Neuronal stem cell (in vitro differentiated cells): ENCODE data around the gene GATAD2A.
A peak's percentile ranks its signal among the peaks of the same experiment; 100 is the strongest.
"Not testable (repeated sequence)": the region's sequence is repeated elsewhere in the genome, so short reads cannot be mapped to it uniquely, and the experiment has no call there.

Experiments
- DNase-seq: peaks from one replicate; pipeline ENCODE4 v3.0.0-alpha.2; 2013; ENCODE audit warnings: low spot score
- H2AFZ ChIP-seq: one replicate; pipeline ENCODE4 v1.6.1; 2013; ENCODE audit warnings: mild to moderate bottlenecking, low read length, inconsistent platforms
- H2AK5ac ChIP-seq: 2 replicates; pipeline ENCODE4 v1.6.1; 2013; ENCODE audit warnings: low read depth, mild to moderate bottlenecking, inconsistent platforms, low read length, moderate library complexity, mixed read lengths
- H2BK120ac ChIP-seq: 2 replicates; pipeline ENCODE4 v1.6.1; 2013; ENCODE audit warnings: low read depth, mild to moderate bottlenecking, inconsistent platforms, low read length, moderate library complexity, mixed read lengths
- H2BK12ac ChIP-seq: one replicate; pipeline ENCODE4 v1.6.1; 2013; ENCODE audit warnings: low read length, inconsistent platforms
- H2BK15ac ChIP-seq: 2 replicates; pipeline ENCODE4 v1.6.1; 2013; ENCODE audit warnings: mild to moderate bottlenecking, low read length, inconsistent platforms, mixed read lengths
- H2BK5ac ChIP-seq: one replicate; pipeline ENCODE4 v1.6.1; 2013; ENCODE audit warnings: inconsistent platforms, mild to moderate bottlenecking, low read length, moderate library complexity
- H3K14ac ChIP-seq: one replicate; pipeline ENCODE4 v1.6.1; 2013; ENCODE audit warnings: low read length, inconsistent platforms
- H3K18ac ChIP-seq: 2 replicates; pipeline ENCODE4 v1.6.1; 2013; ENCODE audit warnings: low read length, inconsistent platforms
- H3K23ac ChIP-seq: 2 replicates; pipeline ENCODE4 v1.6.1; 2013; ENCODE audit warnings: low read depth, mild to moderate bottlenecking, mixed read lengths, low read length, inconsistent platforms; ENCODE audit not compliant: poor library complexity
- H3K27ac ChIP-seq: replicated peaks from 3 replicates; pipeline ENCODE4 v1.5.1; 2013; ENCODE audit warnings: low read length, inconsistent platforms
- H3K27me3 ChIP-seq, 3 experiments: 2 replicates each; pipeline ENCODE4 v1.6.1; 2013; ENCODE audit warnings: low read length in 3 of 3, mild to moderate bottlenecking in 2 of 3, inconsistent platforms in 1 of 3, low read depth in 1 of 3, mixed read lengths in 1 of 3, moderate library complexity in 1 of 3; ENCODE audit not compliant: control insufficient read depth in 3 of 3, insufficient read depth in 3 of 3
- H3K36me3 ChIP-seq, 2 donors: replicated peaks in 1 of 2; 2 replicates each; pipeline ENCODE4 v1.6.1; 2013; ENCODE audit warnings: low read length in 2 of 2; ENCODE audit not compliant: control insufficient read depth in 2 of 2, insufficient read depth in 2 of 2
- H3K4ac ChIP-seq: 2 replicates; pipeline ENCODE4 v1.6.1; 2013; ENCODE audit warnings: inconsistent platforms, mild to moderate bottlenecking, low read length, moderate library complexity
- H3K4me1 ChIP-seq, 2 donors: 1 replicate in 1 of 2; 2 replicates in 1 of 2; pipeline ENCODE4 v1.6.1; 2013; ENCODE audit warnings: low read length in 2 of 2, low read depth in 1 of 2; ENCODE audit not compliant: control insufficient read depth in 2 of 2, insufficient read depth in 1 of 2
- H3K4me2 ChIP-seq: one replicate; pipeline ENCODE4 v1.6.1; 2013; ENCODE audit warnings: mild to moderate bottlenecking, low read length, inconsistent platforms; ENCODE audit not compliant: insufficient read depth, poor library complexity, severe bottlenecking
- H3K4me3 ChIP-seq, 2 donors: 2 replicates each; pipeline ENCODE4 v1.5.1; 2013; ENCODE audit warnings: low read length in 2 of 2, mild to moderate bottlenecking in 2 of 2, inconsistent platforms in 1 of 2, moderate library complexity in 1 of 2
- H3K79me1 ChIP-seq: one replicate; pipeline ENCODE4 v1.6.1; 2013; ENCODE audit warnings: low read depth, mild to moderate bottlenecking, inconsistent platforms, low read length, moderate library complexity
- H3K9ac ChIP-seq: one replicate; pipeline ENCODE4 v1.6.1; 2013; ENCODE audit warnings: mild to moderate bottlenecking, low read depth, low read length, inconsistent platforms; ENCODE audit not compliant: poor library complexity
- H3K9me3 ChIP-seq, 2 donors: replicated peaks in 1 of 2; 2 replicates each; pipeline versions ENCODE3 to v1.6.1; 2013; ENCODE audit warnings: low read length in 2 of 2, mild to moderate bottlenecking in 2 of 2, inconsistent platforms in 1 of 2, low read depth in 1 of 2, mixed read lengths in 1 of 2, moderate library complexity in 1 of 2; ENCODE audit not compliant: control insufficient read depth in 2 of 2, insufficient read depth in 1 of 2
- H4K8ac ChIP-seq: one replicate; pipeline ENCODE4 v1.6.1; 2013; ENCODE audit warnings: low read depth, mild to moderate bottlenecking, inconsistent platforms, low read length, moderate library complexity
- H4K91ac ChIP-seq: one replicate; pipeline ENCODE4 v1.6.1; 2013; ENCODE audit warnings: low read length, low read depth, mild to moderate bottlenecking, inconsistent platforms; ENCODE audit not compliant: poor library complexity
- WGBS, 2 donors: extraction: QIAGEN DNeasy Blood & Tissue Kit; methylation state at CpG; one replicate each; pipeline ENCODE4 v1.1.7; 2013; ENCODE audit warnings: missing lambda C conversion rate in 2 of 2, mixed read lengths in 1 of 2; ENCODE audit not compliant: insufficient read length in 2 of 2, insufficient replicate concordance in 1 of 2; ENCODE audit errors: extremely low coverage in 2 of 2; 5-methylcytosine and 5-hydroxymethylcytosine counted together

The GATAD2A gene

DNA sequence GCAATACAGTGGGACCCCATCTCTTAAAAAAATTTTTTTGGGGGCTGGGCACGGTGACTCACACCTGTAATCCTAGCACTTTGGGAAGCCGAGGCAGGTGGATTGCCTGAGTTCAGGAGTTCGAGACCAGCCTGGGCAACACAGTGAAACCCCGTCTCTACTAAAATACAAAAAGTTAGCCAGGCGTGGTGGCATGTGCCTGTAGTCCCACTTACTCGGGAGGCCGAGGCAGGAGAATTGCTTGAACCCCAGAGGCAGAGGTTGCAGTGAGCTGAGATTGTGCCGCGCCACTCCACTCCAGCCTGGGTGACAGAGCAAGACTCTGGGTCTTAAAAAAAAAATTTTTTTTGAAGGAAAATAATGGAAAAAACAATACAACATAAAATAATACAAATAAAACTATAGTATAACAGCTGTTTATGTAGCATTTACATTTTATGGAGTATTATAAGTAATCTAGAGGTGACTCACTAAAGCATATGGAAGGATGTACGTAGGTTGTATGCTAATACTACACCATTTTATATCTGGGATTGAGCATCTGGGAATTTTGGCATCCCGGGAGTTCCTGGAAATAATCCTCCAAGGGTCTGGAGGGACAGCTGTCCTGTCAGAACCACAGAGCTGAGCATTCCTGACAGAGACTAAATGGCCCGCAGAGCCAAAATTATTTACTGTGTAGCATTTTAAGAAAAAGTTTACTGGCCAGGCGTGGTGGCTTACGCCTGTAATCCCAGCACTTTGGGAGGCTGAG is 49.9 kb downstream of the GATAD2A start:
- H2AK5ac ChIP-seq: not testable (repeated sequence)

GRCh38 chr19:19457671-19458070 is 52.2 kb downstream of the GATAD2A start:
- Histone ChIP-seq H4K8ac (no peak overlapping the region), H3K27ac (no peak overlapping the region), H3K79me1 (peaks cover 10% of the 10 kb centered on the region), H3K14ac (no peak overlapping the region), H3K9me3 (no peaks in the 10 kb centered on the region), H3K27me3 (no peaks in the 10 kb centered on the region), H3K9ac (no peak overlapping the region), H2AK5ac (no peak overlapping the region), H2BK5ac (no peak overlapping the region), H2BK15ac (no peak overlapping the region), H2BK12ac (no peak overlapping the region), H3K4me1 (peaks cover 31 to 33% of the 10 kb centered on the region in 2 donors), H3K4me2 (no peak overlapping the region), H3K18ac (no peak overlapping the region), H3K23ac (peak overlapping the region; percentile 18), H3K4ac (no peak overlapping the region), H4K91ac (no peak overlapping the region), H2BK120ac (no peak overlapping the region), H3K36me3 (peaks cover 4 to 28% of the 10 kb centered on the region in 2 donors), H2AFZ (no peak overlapping the region), H3K4me3 (no peak overlapping the region)
- no CpG with 5 or more reads among the region's 4 CpGs for WGBS, 2 donors
- no peak for DNase-seq

More for the DNA sequence above, 49.9 kb downstream of the GATAD2A start:
- not testable (repeated sequence) for H2BK15ac ChIP-seq, DNase-seq, H3K4me3 ChIP-seq, H2AFZ ChIP-seq, H3K14ac ChIP-seq, H3K23ac ChIP-seq, H3K4ac ChIP-seq, H3K9me3 ChIP-seq, H2BK5ac ChIP-seq, H3K4me2 ChIP-seq, H4K8ac ChIP-seq, H3K27me3 ChIP-seq, H3K9ac ChIP-seq, H4K91ac ChIP-seq, H3K27ac ChIP-seq, H3K18ac ChIP-seq, H2BK12ac ChIP-seq, H2BK120ac ChIP-seq
- Histone ChIP-seq H3K79me1 (peaks cover 14% of the 10 kb centered on the region), H3K4me1 (peaks cover 8 to 14% of the 10 kb centered on the region in 2 donors), H3K36me3 (peaks cover 4 to 30% of the 10 kb centered on the region in 2 donors)
- no CpG with 5 or more reads among the region's 14 CpGs for WGBS, 2 donors

GRCh38 chr19:19458110-19458816 is 52.8 kb downstream of the GATAD2A start:
- Histone ChIP-seq H3K9me3 (no peaks in the 10 kb centered on the region), H2AK5ac (no peak overlapping the region), H3K4me1 (peaks cover 37 to 39% of the 10 kb centered on the region in 2 donors), H3K18ac (no peak overlapping the region), H4K91ac (no peak overlapping the region), H2AFZ (no peak overlapping the region), H3K79me1 (peaks cover 10% of the 10 kb centered on the region), H2BK5ac (no peak overlapping the region), H2BK120ac (no peak overlapping the region), H3K27me3 (no peaks in the 10 kb centered on the region), H3K4me3 (no peak overlapping the region), H4K8ac (no peak overlapping the region), H3K9ac (no peak overlapping the region), H2BK15ac (no peak overlapping the region), H3K36me3 (peaks cover 4 to 24% of the 10 kb centered on the region in 2 donors), H3K4me2 (no peak overlapping the region), H3K27ac (no peak overlapping the region), H3K23ac (no peak overlapping the region), H2BK12ac (no peak overlapping the region), H3K14ac (no peak overlapping the region), H3K4ac (no peak overlapping the region)
- WGBS, 2 donors: no CpG with 5 or more reads among the region's 14 CpGs
- no peak for DNase-seq

- Histone ChIP-seq H2BK12ac (no peak overlapping the region), H3K9me3 (no peaks in the 10 kb centered on the region), H2AK5ac (no peak overlapping the region), H3K27me3 (no peaks in the 10 kb centered on the region), H3K4me2 (no peak overlapping the region), H3K79me1 (peaks cover 15% of the 10 kb centered on the region), H3K4me3 (no peak overlapping the region), H3K4ac (no peak overlapping the region), H3K27ac (no peak overlapping the region), H2BK5ac (no peak overlapping the region), H3K14ac (no peak overlapping the region), H4K91ac (no peak overlapping the region), H2AFZ (no peak overlapping the region), H2BK120ac (no peak overlapping the region), H3K9ac (no peak overlapping the region), H3K36me3 (peaks cover 4 to 24% of the 10 kb centered on the region in 2 donors), H3K23ac (no peak overlapping the region), H4K8ac (no peak overlapping the region), H3K4me1 (peaks cover 45 to 47% of the 10 kb centered on the region in 2 donors), H2BK15ac (no peak overlapping the region), H3K18ac (no peak overlapping the region)
- DNase-seq: no peak
Observed at GRCh38 chr19:19459073-19459472, 53.6 kb downstream of the GATAD2A start.
